Mucosa of rectum (tissue), 2 donors: ENCODE measurements around the gene PSMB8.

Experiments used
- H3K27ac ChIP-seq, 2 donors: one replicate each; pipeline ENCODE4 v1.7.0; 2013; ENCODE audit warnings: inconsistent platforms in 2 of 2, low read depth in 2 of 2, low read length in 2 of 2
- H3K27me3 ChIP-seq, 2 donors: one replicate each; pipeline ENCODE4 v1.7.0; 2013; ENCODE audit warnings: low read length in 2 of 2; ENCODE audit not compliant: control insufficient read depth in 2 of 2, insufficient read depth in 2 of 2
- H3K36me3 ChIP-seq, 2 donors: one replicate each; pipeline ENCODE4 v1.7.0; 2013; ENCODE audit warnings: low read length in 2 of 2; ENCODE audit not compliant: control insufficient read depth in 2 of 2, insufficient read depth in 2 of 2
- H3K4me1 ChIP-seq, 2 donors: one replicate each; pipeline ENCODE4 v1.7.0; 2013; ENCODE audit warnings: low read length in 2 of 2, mild to moderate bottlenecking in 1 of 2; ENCODE audit not compliant: control insufficient read depth in 2 of 2, insufficient read depth in 2 of 2
- H3K4me3 ChIP-seq, 2 donors: one replicate each; pipeline ENCODE4 v1.7.0; 2013; ENCODE audit warnings: low read length in 2 of 2
- H3K9ac ChIP-seq, 2 donors: one replicate each; pipeline ENCODE4 v1.7.0; 2013; ENCODE audit warnings: low read length in 2 of 2, low read depth in 1 of 2, mild to moderate bottlenecking in 1 of 2
- H3K9me3 ChIP-seq, 2 donors: one replicate each; pipeline ENCODE4 v1.7.0; 2013; ENCODE audit warnings: low read length in 2 of 2; ENCODE audit not compliant: control insufficient read depth in 2 of 2
- donor health status: healthy.
- donor health status: Normal muscosa, but diverticular disease.

The PSMB8 gene

DNA sequence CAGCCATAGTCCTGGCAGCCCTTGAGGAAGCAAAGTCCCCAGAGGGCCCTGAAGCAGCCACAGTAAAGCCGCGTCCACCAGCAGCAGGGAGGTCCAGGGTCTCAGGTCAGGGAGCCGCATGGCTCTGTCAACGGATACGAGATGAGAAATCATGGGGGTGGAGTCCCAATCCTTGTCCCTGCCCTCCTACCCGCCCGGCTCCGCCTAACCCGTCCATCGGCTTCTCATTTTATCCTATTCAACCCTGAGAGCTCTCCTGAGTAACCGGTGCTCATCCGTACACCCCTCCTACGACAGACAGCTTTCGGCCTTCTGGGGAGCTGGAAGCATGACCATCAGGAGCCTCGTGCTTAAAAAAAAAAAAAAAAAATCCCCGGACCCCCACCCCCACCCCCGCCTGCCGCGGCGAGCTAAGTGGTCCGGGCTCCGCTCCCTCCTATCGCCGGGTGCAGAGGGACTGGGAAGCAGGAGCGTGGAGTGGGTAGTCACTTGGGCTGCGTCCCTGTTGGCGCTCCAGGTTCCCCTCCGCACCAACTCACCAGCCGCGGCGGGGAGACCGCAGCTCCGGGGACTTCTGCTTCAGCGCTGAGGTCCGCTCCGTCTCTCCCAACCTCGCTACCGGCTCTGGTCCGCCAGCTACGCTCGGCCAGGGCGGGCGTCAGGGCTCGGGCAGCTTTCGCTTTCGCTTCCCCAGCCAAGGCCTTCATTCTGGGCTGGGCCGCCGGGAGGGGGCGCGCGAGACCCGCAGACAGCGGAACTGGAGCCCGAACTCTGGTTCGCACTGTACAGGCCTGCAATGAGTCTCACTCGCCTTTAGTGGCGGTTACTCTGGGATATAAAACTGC lies 5.5 kb downstream of the PSMB8 start, which contains the start of gene TAP2:
TAP2 (minus strand) TSS at position 626 of the 845 bp plus-strand sequence; CDS start at position 120, 506 bp downstream.
- H3K9ac ChIP-seq, result peak within 1 kb of the TSS; percentile 76 to 85
- peaks cover 32 to 38% of the 10 kb centered on the region in 2 donors for H3K36me3 ChIP-seq
- H3K4me3 ChIP-seq, result peak within 1 kb of the TSS; percentile 85 to 86
- H3K27ac ChIP-seq, result peak within 1 kb of the TSS; percentile 92 to 94
- H3K9me3 ChIP-seq, result no peaks in the 10 kb centered on the region
- H3K4me1 ChIP-seq, result peaks cover 16 to 24% of the 10 kb centered on the region in 2 donors
- no peaks in the 10 kb centered on the region for H3K27me3 ChIP-seq

DNA sequence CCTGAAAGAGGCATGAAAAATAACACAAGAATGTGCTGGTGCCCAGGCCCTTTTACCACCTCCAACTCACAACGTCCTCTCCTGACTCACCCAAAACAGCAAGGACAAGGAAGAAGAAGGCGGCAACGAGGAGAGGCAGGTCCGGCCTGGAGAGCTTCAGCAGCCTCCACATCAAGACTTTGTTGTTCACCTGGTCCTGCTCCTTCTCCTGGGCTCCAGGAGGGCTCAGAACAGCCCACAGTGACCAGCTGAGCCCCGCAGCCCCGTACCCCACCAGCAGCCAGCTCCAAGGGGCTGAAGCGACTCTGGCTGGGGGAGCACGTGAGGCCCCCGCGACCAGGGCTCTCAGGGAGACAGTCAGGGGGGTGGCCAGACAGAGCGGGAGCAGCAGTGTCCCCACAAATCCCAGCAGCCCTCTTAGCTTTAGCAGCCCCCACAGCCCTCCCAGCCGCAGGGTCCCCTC lies 6.2 kb downstream of the PSMB8 start:
- Histone ChIP-seq H3K4me1 (peaks cover 9 to 20% of the 10 kb centered on the region in 2 donors), H3K27ac (peak overlapping the region; percentile 92 to 94), H3K27me3 (no peaks in the 10 kb centered on the region), H3K36me3 (peaks cover 32 to 38% of the 10 kb centered on the region in 2 donors), H3K9ac (peak overlapping the region; percentile 47 to 66), H3K4me3 (peak overlapping the region; percentile 85 to 86), H3K9me3 (no peaks in the 10 kb centered on the region)

DNA sequence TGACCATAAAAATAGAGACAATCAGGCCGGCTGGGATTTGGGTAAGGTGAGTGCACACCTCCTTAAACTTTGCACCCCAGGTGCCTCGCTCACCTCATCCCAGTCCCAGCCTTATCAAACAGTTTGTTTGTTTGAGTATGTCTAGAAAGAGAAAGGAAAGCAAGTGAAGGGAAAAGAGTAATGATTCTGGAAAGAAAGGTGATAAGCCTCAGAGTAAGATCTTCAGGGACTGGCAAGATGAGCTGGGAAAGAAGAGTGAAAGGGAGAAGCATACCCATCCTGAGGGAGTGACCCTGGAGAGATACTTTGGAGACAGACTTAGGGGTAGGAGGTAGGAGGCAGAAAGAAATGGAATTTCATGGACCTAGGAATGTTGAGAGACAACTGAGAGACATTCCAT lies 7.0 kb downstream of the PSMB8 start:
- H3K36me3 ChIP-seq, result peaks cover 24 to 34% of the 10 kb centered on the region in 2 donors
- no peak overlapping the region for H3K27ac ChIP-seq
- no peaks in the 10 kb centered on the region for H3K27me3 ChIP-seq
- no peak overlapping the region for H3K4me3 ChIP-seq
- no peaks in the 10 kb centered on the region for H3K9me3 ChIP-seq
- H3K9ac ChIP-seq, result no peak overlapping the region
- H3K4me1 ChIP-seq, result peaks cover 6 to 12% of the 10 kb centered on the region in 2 donors

DNA sequence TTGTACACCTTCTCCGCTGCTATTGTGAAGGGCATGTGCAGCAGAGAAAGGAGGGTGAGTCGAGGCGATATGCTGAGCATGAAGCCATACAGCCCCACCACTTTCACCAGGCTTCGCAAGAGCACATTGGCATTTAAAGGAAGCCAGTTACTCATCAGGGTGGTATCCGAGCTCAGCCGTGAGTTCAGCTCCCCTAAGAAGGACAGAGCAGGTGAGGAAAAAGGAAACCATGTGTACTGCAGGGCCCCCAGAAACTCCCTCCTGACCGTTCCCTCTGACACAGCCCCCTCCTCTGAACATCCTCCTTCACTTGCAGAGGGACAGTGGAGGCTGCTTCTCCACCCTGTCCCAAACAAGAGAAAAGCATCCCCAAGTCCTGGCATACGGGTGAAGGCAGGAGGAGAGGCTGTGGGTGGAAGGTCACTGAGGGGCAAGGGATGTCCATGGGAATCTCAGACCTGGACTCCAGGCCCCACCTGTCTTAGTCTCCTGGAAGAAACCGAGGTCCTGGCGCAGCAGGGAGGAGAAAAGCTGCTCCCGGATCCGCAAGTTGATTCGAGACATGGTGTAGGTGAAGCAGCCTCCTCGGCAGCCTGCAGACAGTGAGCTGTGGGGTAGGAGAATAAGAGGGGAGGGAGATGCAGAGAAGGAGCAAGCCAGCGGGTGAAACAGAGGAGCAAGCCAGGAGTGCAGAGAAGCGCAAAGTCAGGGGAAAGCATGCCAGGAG lies 8.5 kb downstream of the PSMB8 start:
- peaks cover 30% of the 10 kb centered on the region in 2 donors for H3K36me3 ChIP-seq
- no peak overlapping the region for H3K4me3 ChIP-seq
- peaks cover 6 to 10% of the 10 kb centered on the region in 2 donors for H3K4me1 ChIP-seq
- H3K27ac ChIP-seq, result no peak overlapping the region
- H3K9me3 ChIP-seq, result no peaks in the 10 kb centered on the region
- no peak overlapping the region for H3K9ac ChIP-seq
- no peaks in the 10 kb centered on the region for H3K27me3 ChIP-seq

DNA sequence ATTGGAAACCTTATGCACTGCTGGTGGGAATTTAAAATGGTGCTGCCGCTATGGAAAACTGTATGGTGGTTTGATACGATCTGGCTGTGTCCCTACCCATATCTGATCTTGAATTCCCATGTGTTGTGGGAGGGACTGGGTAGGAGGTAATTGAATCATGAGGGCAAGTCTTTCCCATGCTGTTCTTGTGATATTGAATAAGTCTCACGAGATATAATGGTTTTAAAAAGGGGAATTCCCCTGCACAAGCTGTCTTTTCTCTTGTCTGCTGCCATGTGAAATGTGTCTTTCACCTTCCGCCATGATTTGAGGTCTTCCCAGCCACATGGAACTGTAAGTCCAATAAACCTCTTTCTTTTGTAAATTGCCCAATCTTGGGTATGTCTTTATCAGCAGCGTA lies 10.2 kb downstream of the PSMB8 start:
- no peak overlapping the region for H3K4me3 ChIP-seq
- no peaks in the 10 kb centered on the region for H3K9me3 ChIP-seq
- H3K4me1 ChIP-seq, result peaks cover 6 to 7% of the 10 kb centered on the region in 2 donors
- no peak overlapping the region for H3K27ac ChIP-seq
- peaks cover 42 to 43% of the 10 kb centered on the region in 2 donors for H3K36me3 ChIP-seq
- H3K27me3 ChIP-seq, result no peaks in the 10 kb centered on the region
- no peak overlapping the region for H3K9ac ChIP-seq

DNA sequence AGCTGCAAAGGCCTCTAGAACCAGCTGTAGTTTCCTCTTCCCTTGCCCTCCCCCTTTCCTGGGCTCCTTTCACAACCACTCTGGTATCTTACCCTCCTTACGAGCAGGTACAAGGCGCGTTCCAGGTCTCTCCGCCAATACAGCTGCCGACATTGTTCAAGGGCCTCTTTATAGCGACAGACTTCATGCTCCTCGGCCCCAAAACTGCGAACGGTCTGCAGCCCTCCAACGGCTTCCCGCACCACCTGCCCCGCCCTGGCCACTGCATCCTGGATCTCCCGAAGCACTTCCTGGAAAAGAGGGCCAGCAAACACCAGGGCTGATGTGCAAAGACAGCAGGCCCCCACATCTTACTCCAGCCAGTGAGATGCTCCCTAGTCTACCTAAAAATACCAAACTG lies 11.3 kb downstream of the PSMB8 start:
- Histone ChIP-seq H3K9ac (no peak overlapping the region), H3K4me1 (peaks cover 1 to 2% of the 10 kb centered on the region in 2 donors), H3K27me3 (no peaks in the 10 kb centered on the region), H3K9me3 (no peaks in the 10 kb centered on the region), H3K4me3 (no peak overlapping the region), H3K27ac (no peak overlapping the region), H3K36me3 (peaks cover 42 to 47% of the 10 kb centered on the region in 2 donors)

DNA sequence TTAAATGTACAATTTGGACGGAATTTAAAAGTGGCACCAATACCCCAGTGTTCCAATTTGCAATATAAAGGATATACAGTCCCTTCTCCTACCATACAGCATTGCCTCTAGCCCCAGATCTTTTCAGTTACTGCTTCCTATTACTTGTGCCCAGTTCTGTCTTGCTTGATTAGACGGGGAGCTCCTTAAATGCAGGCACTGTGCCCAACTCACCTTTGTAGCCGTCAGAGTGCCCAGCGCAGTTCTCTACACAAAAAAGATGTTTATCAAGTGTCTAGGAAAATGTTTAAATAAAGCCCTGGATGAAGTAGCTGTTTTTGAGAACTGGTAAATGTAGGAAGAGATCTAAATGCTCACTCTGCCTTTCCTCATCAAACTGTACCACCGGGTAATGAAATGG lies 12.9 kb downstream of the PSMB8 start:
- Histone ChIP-seq H3K4me1 (no peaks in the 10 kb centered on the region), H3K9me3 (no peaks in the 10 kb centered on the region), H3K4me3 (no peak overlapping the region), H3K27me3 (no peaks in the 10 kb centered on the region), H3K27ac (no peak overlapping the region), H3K9ac (no peak overlapping the region), H3K36me3 (peaks cover 45 to 50% of the 10 kb centered on the region in 2 donors)

DNA sequence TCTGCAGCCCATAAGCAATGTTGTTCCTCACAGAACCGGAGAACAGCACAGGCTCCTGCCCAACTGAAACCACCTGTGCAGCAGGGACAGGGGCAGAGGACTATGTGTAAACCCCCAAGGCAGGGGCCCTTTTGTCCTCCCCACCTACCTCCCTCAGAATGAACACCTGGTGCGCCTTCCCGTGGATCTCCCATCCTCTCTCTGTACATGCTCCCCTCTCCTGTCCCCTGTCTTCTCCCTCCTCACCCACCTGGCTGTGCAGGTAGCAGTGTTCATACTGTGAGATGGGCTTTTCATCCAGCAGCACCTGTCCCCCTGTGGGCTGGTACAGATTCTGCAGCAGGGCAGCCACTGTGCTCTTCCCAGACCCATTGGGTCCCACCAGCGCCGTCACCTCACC lies 13.8 kb downstream of the PSMB8 start:
- H3K27me3 ChIP-seq, result no peaks in the 10 kb centered on the region
- H3K9ac ChIP-seq, result no peak overlapping the region
- H3K27ac ChIP-seq, result no peak overlapping the region
- H3K9me3 ChIP-seq, result no peaks in the 10 kb centered on the region
- peaks cover 37 to 43% of the 10 kb centered on the region in 2 donors for H3K36me3 ChIP-seq
- H3K4me1 ChIP-seq, result no peaks in the 10 kb centered on the region
- H3K4me3 ChIP-seq, result no peak overlapping the region

DNA sequence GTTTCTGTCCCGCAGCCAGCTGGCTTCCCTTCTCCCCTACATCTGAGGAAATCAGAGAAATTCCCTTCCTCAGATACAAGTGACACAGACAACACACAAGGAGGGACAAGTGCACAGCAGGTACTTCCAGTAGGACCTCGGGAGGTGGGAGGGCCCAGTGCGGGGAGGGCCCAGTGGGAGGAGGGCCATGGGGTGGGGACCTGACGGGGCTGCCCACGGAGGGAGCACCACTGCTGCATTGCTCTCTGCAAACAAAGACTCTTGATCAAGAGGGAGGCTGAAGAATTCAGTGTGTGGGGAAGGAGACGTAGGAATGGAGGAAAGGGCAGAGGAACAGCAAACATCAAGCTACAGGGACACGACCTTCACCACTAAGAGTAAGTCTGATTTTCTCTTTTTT lies 14.4 kb downstream of the PSMB8 start:
- peaks cover 36 to 41% of the 10 kb centered on the region in 2 donors for H3K36me3 ChIP-seq
- no peak overlapping the region for H3K27ac ChIP-seq
- H3K9ac ChIP-seq, result no peak overlapping the region
- no peaks in the 10 kb centered on the region for H3K4me1 ChIP-seq
- no peaks in the 10 kb centered on the region for H3K27me3 ChIP-seq
- no peaks in the 10 kb centered on the region for H3K9me3 ChIP-seq
- H3K4me3 ChIP-seq, result no peak overlapping the region

DNA sequence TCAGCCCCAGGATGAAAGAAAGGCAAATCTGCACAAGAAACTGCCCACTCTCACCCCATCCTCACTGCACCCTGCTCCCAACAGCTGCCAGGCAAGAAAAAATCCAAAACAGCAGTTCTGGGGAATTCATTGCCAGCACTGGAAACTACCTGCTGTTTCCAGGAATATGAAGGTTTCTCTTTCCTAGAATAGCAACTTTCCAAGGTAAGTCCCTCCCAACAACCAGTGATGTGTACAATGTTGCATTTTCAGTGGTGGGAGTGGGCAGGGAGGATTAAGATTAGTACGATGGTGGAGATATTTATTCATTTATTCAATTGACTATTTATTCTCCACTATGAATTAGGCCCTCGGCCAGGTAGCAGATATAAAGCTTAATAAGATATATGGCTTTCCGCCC lies 16.8 kb downstream of the PSMB8 start:
- Histone ChIP-seq H3K9ac (no peak overlapping the region), H3K27ac (no peak overlapping the region), H3K4me1 (no peaks in the 10 kb centered on the region), H3K4me3 (no peak overlapping the region), H3K27me3 (no peaks in the 10 kb centered on the region), H3K9me3 (no peaks in the 10 kb centered on the region), H3K36me3 (peaks cover 25 to 31% of the 10 kb centered on the region in 2 donors)
